ENCODE data around the gene HMGXB4. TPM values are rescaled to one million over a fixed set of nuclear protein-coding genes. Genes with fewer than 3 reads are reported as not detected.

Gene HMGXB4
- total and polyA plus RNA-seq, 2 donors, result 8.8 to 9.5 TPM

Other genes starting within 250 kb of the HMGXB4 start
- not detected for gene ISX, start 191.3 kb upstream of the HMGXB4 start, total RNA-seq
- gene ISX, start 191.3 kb upstream of the HMGXB4 start, polyA plus RNA-seq, result 0.02 TPM
- gene TOM1, start 42.4 kb downstream of the HMGXB4 start, total RNA-seq, result 23.2 TPM
- 41.8 TPM for gene TOM1, start 42.4 kb downstream of the HMGXB4 start, polyA plus RNA-seq
- 32.2 TPM for gene HMOX1, start 123.6 kb downstream of the HMGXB4 start, total RNA-seq
- 119 TPM for gene HMOX1, start 123.6 kb downstream of the HMGXB4 start, polyA plus RNA-seq
- 86.9 TPM for gene MCM5, start 142.6 kb downstream of the HMGXB4 start, total RNA-seq
- 27.1 TPM for gene MCM5, start 142.6 kb downstream of the HMGXB4 start, polyA plus RNA-seq